Colonic mucosa (tissue), 4 donors: ENCODE measurements around the gene ARMH2. TPM values are rescaled to one million over a fixed set of nuclear protein-coding genes. Genes with fewer than 3 reads are reported as not detected.

Source experiments
- DNase-seq: peaks from one replicate; pipeline ENCODE4 v3.0.0-alpha.2; 2020
- H3K27ac ChIP-seq: fragments of 200-600 bp; one replicate; pipeline ENCODE4 v1.8.0; 2021
- H3K27me3 ChIP-seq: fragments of 200-600 bp; one replicate; pipeline ENCODE4 v1.8.0; 2021
- H3K36me3 ChIP-seq: fragments of 200-600 bp; one replicate; pipeline ENCODE4 v1.8.0; 2021
- H3K4me1 ChIP-seq: fragments of 200-600 bp; one replicate; pipeline ENCODE4 v1.8.0; 2021; ENCODE audit warnings: mild to moderate bottlenecking
- H3K4me3 ChIP-seq: fragments of 200-600 bp; one replicate; pipeline ENCODE4 v1.8.0; 2021
- H3K9ac ChIP-seq, 2 donors: one replicate each; pipeline ENCODE4 v1.7.0; 2013; ENCODE audit warnings: control low read depth in 2 of 2, low read depth in 2 of 2, low read length in 2 of 2
- H3K9me3 ChIP-seq: fragments of 200-600 bp; one replicate; pipeline ENCODE4 v1.8.0; 2021
- intact Hi-C: fragments of 100-400 bp; cut with DNase I; formaldehyde crosslinking; loops from one replicate; pipeline ENCODE4 v1.14.1; 2022
- total RNA-seq, 2 donors: library from RNA; stranded (reverse); fragmentation: NEBNext Ultra II Directional in 1 of 2; extraction: Animal tissue kit (Norgen Biotek cat#: 25700) in 1 of 2; gene quantifications; one replicate each; pipeline ENCODE4 v1.2.1, GENCODE V29; 2021
- TF ChIP-seq, protein P1 (sequence below): fragments of 200-600 bp; IDR thresholded peaks from one replicate; pipeline ENCODE4 v1.8.0; 2022; ENCODE audit warnings: antibody characterized with exemption, mild to moderate bottlenecking
- donor health status: healthy.
- donor health status: DM: no; HTN: no; CAD: no.
- donor health status: DM: no; HTN: no; CAD: no.

The ARMH2 gene
- total RNA-seq, 2 donors from 2014 or later: not detected

DNA sequence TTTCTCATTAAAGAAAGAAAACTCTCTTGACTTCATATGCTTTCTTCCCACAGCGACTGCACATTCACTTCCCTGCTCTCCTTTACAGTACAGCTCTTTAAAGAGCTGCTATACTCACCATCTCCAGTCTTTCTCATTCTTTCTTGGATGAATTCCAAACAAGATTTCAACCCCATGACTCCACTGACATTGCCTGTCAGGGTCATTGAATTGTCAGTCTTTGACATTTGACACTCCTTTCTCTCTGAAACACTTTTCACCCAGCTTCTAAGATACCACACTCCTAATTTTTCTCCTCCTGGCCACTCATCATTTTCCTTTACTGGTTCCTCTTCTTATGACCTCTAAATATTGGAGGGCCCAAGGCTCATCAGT is 811 bp upstream of the ARMH2 start:
- H3K27me3 ChIP-seq: no peaks in the 10 kb centered on the region
- no peak overlapping the region for H3K9ac ChIP-seq
- H3K4me1 ChIP-seq: no peaks in the 10 kb centered on the region
- H3K9me3 ChIP-seq: no peaks in the 10 kb centered on the region
- intact Hi-C loops: no loop called here
- H3K27ac ChIP-seq: no peak overlapping the region
- no peak overlapping the region for H3K4me3 ChIP-seq
- H3K36me3 ChIP-seq: no peaks in the 10 kb centered on the region
- TF ChIP-seq, protein P1, sequence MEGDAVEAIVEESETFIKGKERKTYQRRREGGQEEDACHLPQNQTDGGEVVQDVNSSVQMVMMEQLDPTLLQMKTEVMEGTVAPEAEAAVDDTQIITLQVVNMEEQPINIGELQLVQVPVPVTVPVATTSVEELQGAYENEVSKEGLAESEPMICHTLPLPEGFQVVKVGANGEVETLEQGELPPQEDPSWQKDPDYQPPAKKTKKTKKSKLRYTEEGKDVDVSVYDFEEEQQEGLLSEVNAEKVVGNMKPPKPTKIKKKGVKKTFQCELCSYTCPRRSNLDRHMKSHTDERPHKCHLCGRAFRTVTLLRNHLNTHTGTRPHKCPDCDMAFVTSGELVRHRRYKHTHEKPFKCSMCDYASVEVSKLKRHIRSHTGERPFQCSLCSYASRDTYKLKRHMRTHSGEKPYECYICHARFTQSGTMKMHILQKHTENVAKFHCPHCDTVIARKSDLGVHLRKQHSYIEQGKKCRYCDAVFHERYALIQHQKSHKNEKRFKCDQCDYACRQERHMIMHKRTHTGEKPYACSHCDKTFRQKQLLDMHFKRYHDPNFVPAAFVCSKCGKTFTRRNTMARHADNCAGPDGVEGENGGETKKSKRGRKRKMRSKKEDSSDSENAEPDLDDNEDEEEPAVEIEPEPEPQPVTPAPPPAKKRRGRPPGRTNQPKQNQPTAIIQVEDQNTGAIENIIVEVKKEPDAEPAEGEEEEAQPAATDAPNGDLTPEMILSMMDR: no peak
- DNase-seq: no peak

DNA sequence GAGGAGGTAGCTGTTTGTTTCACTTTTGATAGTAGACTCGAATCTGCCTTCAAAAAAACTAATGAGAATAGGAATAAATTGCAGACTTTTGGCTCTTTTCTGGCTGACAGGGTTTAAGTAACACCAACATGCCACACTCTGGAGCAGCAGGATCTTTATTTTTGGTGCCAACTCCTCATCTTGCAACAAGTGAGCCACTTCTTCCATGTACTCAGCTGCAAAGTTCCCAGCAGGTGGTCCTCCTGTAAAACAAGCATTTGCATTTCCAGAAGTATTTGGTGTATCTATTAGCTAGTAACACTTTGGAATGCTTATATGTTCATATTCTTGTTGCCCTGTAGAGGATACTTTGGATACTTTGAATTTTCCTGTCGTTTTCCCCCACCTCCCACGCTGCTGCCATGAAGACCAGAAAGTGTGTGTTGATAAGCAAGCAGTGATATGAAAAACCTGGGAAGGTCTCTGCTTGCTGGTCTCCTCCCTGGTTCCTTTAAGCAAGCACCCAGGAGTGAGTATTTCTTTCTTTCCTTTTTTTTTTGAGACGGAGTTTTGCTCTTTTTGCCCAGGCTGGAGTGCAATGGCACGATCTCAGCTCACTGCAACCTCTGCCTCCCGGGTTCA is 1.0 kb downstream of the ARMH2 start:
- intact Hi-C loops: no loop called here
- TF ChIP-seq, protein P1: no peak
- no peaks in the 10 kb centered on the region for H3K36me3 ChIP-seq
- no peaks in the 10 kb centered on the region for H3K27me3 ChIP-seq
- DNase-seq: no peak
- no peaks in the 10 kb centered on the region for H3K4me1 ChIP-seq
- H3K9me3 ChIP-seq: no peaks in the 10 kb centered on the region
- H3K27ac ChIP-seq: no peak overlapping the region
- H3K9ac ChIP-seq: no peak overlapping the region
- no peak overlapping the region for H3K4me3 ChIP-seq

DNA sequence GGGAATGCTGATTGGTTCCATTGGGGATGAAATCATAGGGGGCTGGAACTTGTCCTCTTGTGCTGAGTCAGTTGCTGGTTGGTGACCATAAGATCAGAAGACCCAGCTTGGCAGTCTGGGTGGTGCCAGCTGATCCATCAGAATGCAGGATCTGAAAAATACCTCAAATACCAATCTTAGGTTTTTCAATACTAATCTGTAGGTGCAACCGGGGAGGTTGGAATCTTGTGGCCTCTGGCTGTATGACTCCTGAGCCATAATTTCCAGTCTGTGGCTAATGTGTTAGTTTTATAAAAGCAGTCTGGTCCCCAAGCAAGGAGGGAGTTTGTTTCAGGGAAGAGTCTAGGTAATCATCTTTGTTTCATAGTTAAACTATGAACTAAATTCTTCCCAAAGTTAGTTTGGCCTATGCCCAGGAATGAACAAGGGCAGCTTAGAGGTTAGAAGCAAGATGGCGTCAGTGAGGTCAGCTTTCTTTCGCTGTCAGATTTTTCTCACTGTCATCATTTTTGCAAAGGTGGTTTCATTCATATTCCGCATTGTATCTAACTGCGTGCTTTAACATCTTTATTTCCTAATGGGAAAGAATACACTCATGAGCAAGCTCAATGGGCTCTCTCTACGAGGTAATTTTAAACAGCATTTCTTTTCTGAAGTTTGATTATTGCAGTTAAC is 2.0 kb downstream of the ARMH2 start:
- H3K36me3 ChIP-seq: no peaks in the 10 kb centered on the region
- no peak overlapping the region for H3K27ac ChIP-seq
- no peaks in the 10 kb centered on the region for H3K4me1 ChIP-seq
- no peak overlapping the region for H3K4me3 ChIP-seq
- H3K9me3 ChIP-seq: no peaks in the 10 kb centered on the region
- H3K9ac ChIP-seq: no peak overlapping the region
- H3K27me3 ChIP-seq: no peaks in the 10 kb centered on the region
- DNase-seq: no peak
- TF ChIP-seq, protein P1: no peak
- intact Hi-C loops: no loop called here

DNA sequence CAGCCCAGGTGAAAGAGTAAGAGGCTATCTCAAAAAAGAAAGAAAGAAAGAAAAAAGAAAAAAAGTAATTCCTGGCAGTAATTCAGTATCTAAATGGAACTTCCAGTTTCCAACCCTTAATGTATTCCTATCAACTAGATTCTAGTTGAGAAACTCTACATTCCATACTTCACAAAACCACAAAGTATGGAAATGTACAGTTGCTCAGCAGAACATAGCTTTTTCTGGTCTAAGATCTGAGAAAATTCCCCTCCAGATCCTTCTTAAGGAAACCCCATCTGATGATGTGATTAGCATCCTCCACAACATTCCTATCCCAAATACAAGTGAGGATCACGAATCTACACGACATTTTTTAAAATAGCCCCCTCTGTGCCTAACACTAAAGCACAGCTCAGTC is 3.6 kb downstream of the ARMH2 start:
- Histone ChIP-seq H3K9ac (no peak overlapping the region), H3K4me3 (no peak overlapping the region), H3K36me3 (no peaks in the 10 kb centered on the region), H3K4me1 (no peaks in the 10 kb centered on the region), H3K27me3 (no peaks in the 10 kb centered on the region), H3K27ac (no peak overlapping the region), H3K9me3 (no peaks in the 10 kb centered on the region)
- TF ChIP-seq, protein P1: no peak
- intact Hi-C loops: no loop called here
- no peak for DNase-seq

DNA sequence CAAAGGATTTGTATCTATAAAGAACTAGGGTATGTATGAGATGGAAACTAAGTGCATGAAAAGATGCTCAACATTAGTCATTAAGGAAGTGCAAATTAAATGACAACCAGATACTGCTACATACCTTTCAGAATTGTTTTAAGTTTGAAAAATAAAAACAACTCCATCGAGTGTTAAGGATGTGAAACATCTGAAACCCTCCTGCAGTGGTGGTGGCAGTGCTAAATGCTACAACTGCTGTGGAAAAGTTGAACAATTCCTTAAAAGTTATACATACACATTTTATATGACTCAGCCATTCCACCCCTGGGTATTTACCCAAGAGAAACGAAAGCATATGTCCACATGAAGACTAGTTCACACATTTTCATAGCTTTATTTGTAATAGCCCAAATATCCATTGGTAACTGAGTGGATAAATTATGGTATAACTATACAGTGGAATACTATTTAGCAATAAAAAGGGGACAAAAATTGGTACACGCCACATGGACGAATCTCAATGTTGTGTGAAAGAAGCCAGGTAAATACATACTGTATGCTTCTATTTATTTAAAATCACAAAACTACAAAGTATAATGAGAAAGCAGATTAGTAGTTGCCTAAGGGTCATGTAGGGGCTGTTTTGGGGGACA is 10.6 kb downstream of the ARMH2 start:
- DNase-seq: no peak
- TF ChIP-seq, protein P1: no peak
- no peaks in the 10 kb centered on the region for H3K9me3 ChIP-seq
- intact Hi-C loops: no loop called here
- H3K4me3 ChIP-seq: no peak overlapping the region
- H3K9ac ChIP-seq: no peak overlapping the region
- no peaks in the 10 kb centered on the region for H3K4me1 ChIP-seq
- H3K27me3 ChIP-seq: no peaks in the 10 kb centered on the region
- no peaks in the 10 kb centered on the region for H3K36me3 ChIP-seq
- H3K27ac ChIP-seq: no peak overlapping the region
